ENCODE data around the gene POLR2F. TPM values are rescaled to one million over a fixed set of nuclear protein-coding genes. Genes with fewer than 3 reads are reported as not detected.

POLR2F gene
- total RNA-seq, 1 experiment from 2014 or later, result 138 TPM

DNA sequence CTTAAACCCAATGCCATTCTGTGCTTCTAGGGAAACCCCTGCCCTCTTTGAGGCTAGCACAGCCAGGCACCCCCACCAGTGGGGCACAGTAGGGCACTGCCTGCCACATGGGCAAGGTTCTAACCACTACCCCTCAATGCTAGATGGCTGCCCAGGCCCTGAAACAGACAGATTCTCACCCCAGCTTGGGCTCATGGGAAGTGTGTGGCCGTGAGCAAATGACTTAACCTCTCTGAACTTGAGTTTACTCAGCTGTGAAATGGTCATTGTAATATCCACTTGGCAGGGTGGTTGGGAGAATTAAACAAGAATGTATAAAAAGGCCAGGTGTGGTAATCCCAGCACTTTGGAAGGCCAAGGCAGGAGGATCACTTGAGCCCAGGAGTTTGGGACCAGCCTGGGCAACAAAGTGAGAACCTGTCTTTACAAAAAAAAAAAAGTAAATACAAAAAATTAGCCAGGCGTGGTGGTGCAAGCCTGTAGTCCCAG is 22.5 kb upstream of the POLR2F start (continued):
- TF ChIP-seq ZNF219 (CRISPR knock-in tag; IDR thresholded peaks at IDR 0.05; ENCODE audit: borderline replicate concordance) (no peak), CBFB (CRISPR knock-in tag; IDR thresholded peaks at IDR 0.05; ENCODE audit: low read depth) (no peak), GRHL2 (CRISPR knock-in tag; IDR thresholded peaks at IDR 0.05; ENCODE audit: insufficient replicate concordance, severe bottlenecking) (no peak), ZNF138 (CRISPR knock-in tag; conservative IDR thresholded peaks at IDR 0.05) (no peak)

DNA sequence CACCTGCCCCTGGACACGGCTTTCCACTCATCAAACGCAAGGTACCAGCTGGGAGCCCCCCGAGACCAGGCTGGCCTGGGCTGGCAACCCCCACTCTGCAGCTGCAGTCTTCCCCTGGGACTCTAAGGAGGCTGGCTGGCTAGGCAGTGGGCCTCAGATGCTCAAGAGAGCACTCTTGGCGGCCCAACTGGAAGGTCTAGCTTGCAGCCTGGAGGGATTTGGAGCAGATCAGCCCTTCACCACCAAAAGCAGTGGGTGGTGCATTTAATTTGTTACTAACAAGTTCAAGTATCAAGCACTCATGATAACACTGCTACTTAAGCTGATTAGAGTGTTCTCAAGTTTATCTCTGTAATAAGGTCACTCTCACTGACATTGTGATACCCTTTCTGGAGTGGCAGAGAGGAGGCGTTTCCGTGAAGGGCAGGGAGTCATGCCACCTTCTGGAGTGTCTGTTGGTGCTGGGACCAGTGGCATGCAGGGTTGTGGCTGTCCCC is 21.6 kb upstream of the POLR2F start:
- Mint-ChIP-seq H3K27ac (no peak overlapping the region), H3K27me3 (ENCODE audit: low read depth) (no peaks in the 10 kb centered on the region; the same call in 1 of the 2 replicates), H3K36me3 (peaks cover 20% of the 10 kb centered on the region), H3K4me1 (peaks cover 3% of the 10 kb centered on the region), H3K4me3 (no peak overlapping the region), H3K9me3 (no peaks in the 10 kb centered on the region)
- ChIA-PET CTCF (interaction anchor here (0.8 to 2.5 kb wide), 4 partner anchors 8 to 45 kb away, joined by 3 to 47 read pairs (median 11); partner anchors contain the start of gene MICALL1), POLR2A (no interaction called here)
- ATAC-seq, result no peak
- DNase-seq (ENCODE audit: low spot score), result no peak
- no peak for TF ChIP-seq SMAD4 (CRISPR knock-in tag; IDR thresholded peaks at IDR 0.05)
- TF ChIP-seq, protein P1, sequence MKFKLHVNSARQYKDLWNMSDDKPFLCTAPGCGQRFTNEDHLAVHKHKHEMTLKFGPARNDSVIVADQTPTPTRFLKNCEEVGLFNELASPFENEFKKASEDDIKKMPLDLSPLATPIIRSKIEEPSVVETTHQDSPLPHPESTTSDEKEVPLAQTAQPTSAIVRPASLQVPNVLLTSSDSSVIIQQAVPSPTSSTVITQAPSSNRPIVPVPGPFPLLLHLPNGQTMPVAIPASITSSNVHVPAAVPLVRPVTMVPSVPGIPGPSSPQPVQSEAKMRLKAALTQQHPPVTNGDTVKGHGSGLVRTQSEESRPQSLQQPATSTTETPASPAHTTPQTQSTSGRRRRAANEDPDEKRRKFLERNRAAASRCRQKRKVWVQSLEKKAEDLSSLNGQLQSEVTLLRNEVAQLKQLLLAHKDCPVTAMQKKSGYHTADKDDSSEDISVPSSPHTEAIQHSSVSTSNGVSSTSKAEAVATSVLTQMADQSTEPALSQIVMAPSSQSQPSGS (CRISPR knock-in tag; IDR thresholded peaks at IDR 0.05; ENCODE audit: borderline replicate concordance, low read depth), result no peak
- TF ChIP-seq, protein P2, sequence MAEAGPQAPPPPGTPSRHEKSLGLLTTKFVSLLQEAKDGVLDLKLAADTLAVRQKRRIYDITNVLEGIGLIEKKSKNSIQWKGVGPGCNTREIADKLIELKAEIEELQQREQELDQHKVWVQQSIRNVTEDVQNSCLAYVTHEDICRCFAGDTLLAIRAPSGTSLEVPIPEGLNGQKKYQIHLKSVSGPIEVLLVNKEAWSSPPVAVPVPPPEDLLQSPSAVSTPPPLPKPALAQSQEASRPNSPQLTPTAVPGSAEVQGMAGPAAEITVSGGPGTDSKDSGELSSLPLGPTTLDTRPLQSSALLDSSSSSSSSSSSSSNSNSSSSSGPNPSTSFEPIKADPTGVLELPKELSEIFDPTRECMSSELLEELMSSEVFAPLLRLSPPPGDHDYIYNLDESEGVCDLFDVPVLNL (CRISPR knock-in tag; IDR thresholded peaks at IDR 0.05; ENCODE audit: borderline replicate concordance, low read depth), result no peak
- no peak for TF ChIP-seq HMGA2 (CRISPR knock-in tag; IDR thresholded peaks at IDR 0.05)
- TF ChIP-seq ETV6 (CRISPR knock-in tag; IDR thresholded peaks at IDR 0.05), result no peak
- TF ChIP-seq, protein P3, sequence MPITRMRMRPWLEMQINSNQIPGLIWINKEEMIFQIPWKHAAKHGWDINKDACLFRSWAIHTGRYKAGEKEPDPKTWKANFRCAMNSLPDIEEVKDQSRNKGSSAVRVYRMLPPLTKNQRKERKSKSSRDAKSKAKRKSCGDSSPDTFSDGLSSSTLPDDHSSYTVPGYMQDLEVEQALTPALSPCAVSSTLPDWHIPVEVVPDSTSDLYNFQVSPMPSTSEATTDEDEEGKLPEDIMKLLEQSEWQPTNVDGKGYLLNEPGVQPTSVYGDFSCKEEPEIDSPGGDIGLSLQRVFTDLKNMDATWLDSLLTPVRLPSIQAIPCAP (CRISPR knock-in tag; IDR thresholded peaks at IDR 0.05), result no peak
- no peak for TF ChIP-seq ZNF396 (CRISPR knock-in tag; IDR thresholded peaks at IDR 0.05; ENCODE audit: borderline replicate concordance)
- no peak for TF ChIP-seq ATF1 (CRISPR knock-in tag; IDR thresholded peaks at IDR 0.05)
- TF ChIP-seq, protein P4, sequence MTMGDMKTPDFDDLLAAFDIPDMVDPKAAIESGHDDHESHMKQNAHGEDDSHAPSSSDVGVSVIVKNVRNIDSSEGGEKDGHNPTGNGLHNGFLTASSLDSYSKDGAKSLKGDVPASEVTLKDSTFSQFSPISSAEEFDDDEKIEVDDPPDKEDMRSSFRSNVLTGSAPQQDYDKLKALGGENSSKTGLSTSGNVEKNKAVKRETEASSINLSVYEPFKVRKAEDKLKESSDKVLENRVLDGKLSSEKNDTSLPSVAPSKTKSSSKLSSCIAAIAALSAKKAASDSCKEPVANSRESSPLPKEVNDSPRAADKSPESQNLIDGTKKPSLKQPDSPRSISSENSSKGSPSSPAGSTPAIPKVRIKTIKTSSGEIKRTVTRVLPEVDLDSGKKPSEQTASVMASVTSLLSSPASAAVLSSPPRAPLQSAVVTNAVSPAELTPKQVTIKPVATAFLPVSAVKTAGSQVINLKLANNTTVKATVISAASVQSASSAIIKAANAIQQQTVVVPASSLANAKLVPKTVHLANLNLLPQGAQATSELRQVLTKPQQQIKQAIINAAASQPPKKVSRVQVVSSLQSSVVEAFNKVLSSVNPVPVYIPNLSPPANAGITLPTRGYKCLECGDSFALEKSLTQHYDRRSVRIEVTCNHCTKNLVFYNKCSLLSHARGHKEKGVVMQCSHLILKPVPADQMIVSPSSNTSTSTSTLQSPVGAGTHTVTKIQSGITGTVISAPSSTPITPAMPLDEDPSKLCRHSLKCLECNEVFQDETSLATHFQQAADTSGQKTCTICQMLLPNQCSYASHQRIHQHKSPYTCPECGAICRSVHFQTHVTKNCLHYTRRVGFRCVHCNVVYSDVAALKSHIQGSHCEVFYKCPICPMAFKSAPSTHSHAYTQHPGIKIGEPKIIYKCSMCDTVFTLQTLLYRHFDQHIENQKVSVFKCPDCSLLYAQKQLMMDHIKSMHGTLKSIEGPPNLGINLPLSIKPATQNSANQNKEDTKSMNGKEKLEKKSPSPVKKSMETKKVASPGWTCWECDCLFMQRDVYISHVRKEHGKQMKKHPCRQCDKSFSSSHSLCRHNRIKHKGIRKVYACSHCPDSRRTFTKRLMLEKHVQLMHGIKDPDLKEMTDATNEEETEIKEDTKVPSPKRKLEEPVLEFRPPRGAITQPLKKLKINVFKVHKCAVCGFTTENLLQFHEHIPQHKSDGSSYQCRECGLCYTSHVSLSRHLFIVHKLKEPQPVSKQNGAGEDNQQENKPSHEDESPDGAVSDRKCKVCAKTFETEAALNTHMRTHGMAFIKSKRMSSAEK (CRISPR knock-in tag; IDR thresholded peaks at IDR 0.05; ENCODE audit: borderline replicate concordance), result no peak
- no peak for TF ChIP-seq ZNF317 (CRISPR knock-in tag; IDR thresholded peaks at IDR 0.05; ENCODE audit: borderline replicate concordance, low read depth)
- TF ChIP-seq ZNF416 (CRISPR knock-in tag; IDR thresholded peaks at IDR 0.05), result no peak
- TF ChIP-seq, protein P5, sequence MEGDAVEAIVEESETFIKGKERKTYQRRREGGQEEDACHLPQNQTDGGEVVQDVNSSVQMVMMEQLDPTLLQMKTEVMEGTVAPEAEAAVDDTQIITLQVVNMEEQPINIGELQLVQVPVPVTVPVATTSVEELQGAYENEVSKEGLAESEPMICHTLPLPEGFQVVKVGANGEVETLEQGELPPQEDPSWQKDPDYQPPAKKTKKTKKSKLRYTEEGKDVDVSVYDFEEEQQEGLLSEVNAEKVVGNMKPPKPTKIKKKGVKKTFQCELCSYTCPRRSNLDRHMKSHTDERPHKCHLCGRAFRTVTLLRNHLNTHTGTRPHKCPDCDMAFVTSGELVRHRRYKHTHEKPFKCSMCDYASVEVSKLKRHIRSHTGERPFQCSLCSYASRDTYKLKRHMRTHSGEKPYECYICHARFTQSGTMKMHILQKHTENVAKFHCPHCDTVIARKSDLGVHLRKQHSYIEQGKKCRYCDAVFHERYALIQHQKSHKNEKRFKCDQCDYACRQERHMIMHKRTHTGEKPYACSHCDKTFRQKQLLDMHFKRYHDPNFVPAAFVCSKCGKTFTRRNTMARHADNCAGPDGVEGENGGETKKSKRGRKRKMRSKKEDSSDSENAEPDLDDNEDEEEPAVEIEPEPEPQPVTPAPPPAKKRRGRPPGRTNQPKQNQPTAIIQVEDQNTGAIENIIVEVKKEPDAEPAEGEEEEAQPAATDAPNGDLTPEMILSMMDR (IDR thresholded peaks at IDR 0.05), result no peak
- no peak for TF ChIP-seq RELA (CRISPR knock-in tag; IDR thresholded peaks at IDR 0.05; ENCODE audit: borderline replicate concordance)
- TF ChIP-seq ZBTB21 (CRISPR knock-in tag; IDR thresholded peaks at IDR 0.05; ENCODE audit: borderline replicate concordance), result no peak

Data from WTC11 (cell line).